T-helper 17 cell (primary cell): ENCODE measurements around the gene PAFAH1B1. TPM values are rescaled to one million over a fixed set of nuclear protein-coding genes. Genes with fewer than 3 reads are reported as not detected.
"Not testable (repeated sequence)": the region's sequence is repeated elsewhere in the genome, so short reads cannot be mapped to it uniquely, and the experiment has no call there.

Experiments
- ATAC-seq: fragments of 150-1000 bp; cut with Tn5 transposase; 2 replicates; pipeline ENCODE4 v1.10.0; 2021; ENCODE audit warnings: mild to moderate bottlenecking, moderate library complexity
- DNase-seq, 3 donors: peaks; one replicate each; pipeline versions ENCODE4 v3.0.0 to v3.0.0-alpha.2; 2020 to 2021
- H3K9me3 ChIP-seq: one replicate; pipeline ENCODE4 v1.7.0; 2013; ENCODE audit warnings: low read length, mild to moderate bottlenecking; ENCODE audit not compliant: control insufficient read depth, poor library complexity, severe bottlenecking
- H3K27ac Mint-ChIP-seq: one replicate; pipeline ENCODE4 v1.8.0; 2022; ENCODE audit warnings: mild to moderate bottlenecking, moderate library complexity, mixed read lengths
- H3K27me3 Mint-ChIP-seq: one replicate; pipeline ENCODE4 v1.8.0; 2022; ENCODE audit warnings: mixed read lengths
- H3K36me3 Mint-ChIP-seq: one replicate; pipeline ENCODE4 v1.8.0; 2022; ENCODE audit warnings: low read depth, mixed read lengths
- H3K4me1 Mint-ChIP-seq: one replicate; pipeline ENCODE4 v1.8.0; 2022; ENCODE audit warnings: mild to moderate bottlenecking, mixed read lengths
- H3K4me3 Mint-ChIP-seq: one replicate; pipeline ENCODE4 v1.8.0; 2022; ENCODE audit warnings: mild to moderate bottlenecking, moderate library complexity, mixed read lengths
- total RNA-seq, 4 donors: library from RNA in 2 of 4; stranded (reverse) in 2 of 4; gene quantifications; one replicate each; pipeline ENCODE4 v1.2.3 and lab custom pipeline; 2022 to 2026

PAFAH1B1 gene
- total RNA-seq, 2 donors from 2014 or later, result 149 to 165 TPM

GRCh38 chr17:2634361-2634960 lies 41.0 kb downstream of the PAFAH1B1 start:
- no peak for ATAC-seq
- Mint-ChIP-seq H3K4me3 (no peak overlapping the region), H3K36me3 (peaks cover 2% of the 10 kb centered on the region), H3K27me3 (no peaks in the 10 kb centered on the region), H3K27ac (peak overlapping the region; percentile 86), H3K4me1 (peaks cover 52% of the 10 kb centered on the region)
- no peak for DNase-seq
- H3K9me3 ChIP-seq, result no peaks in the 10 kb centered on the region

GRCh38 chr17:2635241-2635640 lies 41.8 kb downstream of the PAFAH1B1 start:
- H3K4me1 Mint-ChIP-seq, result peaks cover 45% of the 10 kb centered on the region
- H3K27ac Mint-ChIP-seq, result peak overlapping the region; percentile 39
- H3K36me3 Mint-ChIP-seq, result peaks cover 2% of the 10 kb centered on the region
- H3K4me3 Mint-ChIP-seq, result no peak overlapping the region
- no peak for ATAC-seq
- no peak for DNase-seq
- H3K9me3 ChIP-seq, result no peaks in the 10 kb centered on the region
- no peaks in the 10 kb centered on the region for H3K27me3 Mint-ChIP-seq

DNA sequence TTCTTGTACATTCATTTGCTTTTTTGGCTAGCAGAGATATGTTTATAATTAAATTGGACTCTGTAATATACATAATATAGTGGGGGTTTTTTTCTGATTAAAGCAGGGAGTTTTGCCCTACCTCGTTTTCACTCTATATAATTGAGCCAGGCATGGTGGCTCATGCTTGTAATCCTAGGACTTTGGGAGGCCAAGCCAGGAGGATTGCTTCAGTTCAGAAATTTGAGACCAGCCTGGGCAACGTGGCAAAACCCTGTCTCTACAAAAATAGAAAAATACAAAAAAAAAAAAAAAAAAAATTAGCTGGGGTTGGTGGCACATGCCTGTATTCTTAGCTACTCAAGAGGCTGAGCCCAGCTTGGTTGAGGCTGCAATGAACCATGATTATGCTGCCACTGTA lies 42.2 kb downstream of the PAFAH1B1 start:
- H3K9me3 ChIP-seq, result no peaks in the 10 kb centered on the region
- no peaks in the 10 kb centered on the region for H3K27me3 Mint-ChIP-seq
- H3K27ac Mint-ChIP-seq, result no peak overlapping the region
- no peaks in the 10 kb centered on the region for H3K36me3 Mint-ChIP-seq
- ATAC-seq (no peak), DNase-seq (no peak)
- no peak overlapping the region for H3K4me3 Mint-ChIP-seq
- H3K4me1 Mint-ChIP-seq, result peaks cover 43% of the 10 kb centered on the region

DNA sequence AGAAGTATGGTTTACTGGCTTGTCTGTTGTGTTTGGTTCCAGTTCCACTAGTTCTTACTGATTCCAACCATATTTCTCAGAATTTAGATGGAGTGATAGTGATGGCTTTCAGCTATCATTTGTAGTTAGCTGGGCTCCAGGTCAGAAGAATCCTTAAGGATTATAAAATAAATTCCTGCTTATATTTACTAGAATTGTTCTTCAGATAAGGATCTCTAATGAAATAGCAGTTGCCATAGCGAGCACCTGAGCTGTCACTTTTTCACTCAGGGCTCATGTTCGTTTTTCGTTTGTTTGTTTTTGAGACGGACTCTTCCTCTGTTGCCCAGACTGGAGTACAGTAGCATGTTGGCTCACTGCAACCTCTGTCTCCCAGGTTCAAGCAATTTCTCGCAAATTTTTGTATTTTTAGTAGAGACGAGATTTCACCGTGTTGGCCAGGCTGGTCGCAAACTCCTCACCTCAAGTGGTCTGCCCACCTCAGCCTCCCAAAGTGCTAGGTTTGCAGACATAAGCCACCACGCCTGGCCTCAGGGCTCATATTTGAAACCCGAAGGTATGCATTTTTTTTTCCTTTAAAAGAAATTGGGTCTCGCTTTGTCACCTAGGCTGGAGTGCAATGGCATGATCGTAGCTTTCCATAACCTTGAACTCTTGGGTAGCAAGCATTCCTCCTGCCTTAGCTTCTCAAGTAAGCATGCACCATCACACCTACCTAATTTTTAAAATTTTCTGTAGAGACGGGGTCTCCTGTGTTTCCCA lies 42.9 kb downstream of the PAFAH1B1 start:
- no peaks in the 10 kb centered on the region for H3K36me3 Mint-ChIP-seq
- ATAC-seq (no peak), DNase-seq (no peak)
- H3K27me3 Mint-ChIP-seq, result no peaks in the 10 kb centered on the region
- H3K4me3 Mint-ChIP-seq, result no peak overlapping the region
- H3K4me1 Mint-ChIP-seq, result peaks cover 41% of the 10 kb centered on the region
- peak overlapping the region; percentile 67 for H3K27ac Mint-ChIP-seq
- no peaks in the 10 kb centered on the region for H3K9me3 ChIP-seq

DNA sequence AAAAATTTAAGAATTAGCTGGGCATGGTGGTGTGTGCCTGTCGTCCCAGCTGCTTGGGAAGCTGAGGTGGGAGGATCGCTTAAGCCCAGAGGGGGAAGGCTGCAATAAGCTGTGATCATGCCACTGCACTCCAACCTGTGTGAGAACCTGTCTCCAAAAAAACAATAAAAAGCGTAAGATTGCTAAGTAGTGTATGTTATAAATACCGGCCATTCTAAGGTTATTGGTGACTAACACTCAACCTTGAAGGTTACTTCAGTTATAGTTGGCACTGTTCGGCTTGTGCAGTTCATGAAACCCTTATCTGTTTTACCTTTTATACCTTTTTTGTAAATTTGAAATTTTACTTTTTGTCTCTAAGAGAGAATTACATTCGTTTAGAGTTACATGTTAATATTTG lies 44.0 kb downstream of the PAFAH1B1 start:
- no peaks in the 10 kb centered on the region for H3K27me3 Mint-ChIP-seq
- H3K4me1 Mint-ChIP-seq, result peaks cover 33% of the 10 kb centered on the region
- no peak overlapping the region for H3K4me3 Mint-ChIP-seq
- peak overlapping the region; percentile 67 for H3K27ac Mint-ChIP-seq
- ATAC-seq (no peak), DNase-seq (no peak)
- no peaks in the 10 kb centered on the region for H3K36me3 Mint-ChIP-seq
- H3K9me3 ChIP-seq, result no peaks in the 10 kb centered on the region

DNA sequence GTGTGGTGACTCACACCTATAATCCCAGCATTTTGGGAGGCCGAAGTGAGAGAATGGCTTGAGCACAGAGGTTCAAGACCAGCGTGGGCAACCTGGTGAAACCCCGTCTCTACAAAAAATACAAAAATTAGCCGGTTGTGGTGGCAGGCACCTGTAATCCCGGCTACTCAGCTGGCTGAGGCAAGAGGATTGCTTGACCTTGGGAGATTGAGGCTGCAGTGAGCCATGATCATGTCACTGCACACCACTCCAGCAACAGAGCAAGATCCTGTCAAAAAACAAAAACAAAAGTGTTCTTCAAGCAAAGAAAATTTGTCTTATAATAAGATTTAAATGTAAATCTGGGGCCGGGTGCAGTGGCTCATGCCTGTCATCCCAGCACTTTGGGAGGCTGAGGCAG lies 51.5 kb downstream of the PAFAH1B1 start:
- H3K36me3 Mint-ChIP-seq, result peaks cover 2% of the 10 kb centered on the region

DNA sequence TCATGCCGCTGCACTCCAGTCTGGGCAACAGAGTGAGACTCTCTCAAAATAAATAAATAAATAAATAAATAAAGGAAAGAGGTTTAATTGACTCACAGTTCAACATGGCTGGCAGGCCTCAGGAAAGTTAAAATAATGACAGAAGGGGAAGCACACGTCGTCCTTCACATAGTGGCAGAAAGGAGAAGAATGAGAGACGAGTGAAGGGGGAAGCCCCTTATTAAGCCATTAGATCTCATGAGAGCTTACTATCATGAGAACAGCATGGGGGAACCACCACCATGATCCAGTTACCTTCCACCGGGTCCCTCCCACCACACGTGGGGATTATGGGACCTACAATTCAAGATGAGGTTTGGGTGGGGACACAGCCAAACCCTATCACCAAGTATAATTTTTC lies 54.5 kb downstream of the PAFAH1B1 start:
- Mint-ChIP-seq H3K27me3 (no peaks in the 10 kb centered on the region), H3K27ac (peak overlapping the region; percentile 69)
- ATAC-seq, result peak; percentile 18

More for the DNA sequence above, 51.5 kb downstream of the PAFAH1B1 start:
- no peak overlapping the region for H3K4me3 Mint-ChIP-seq
- ATAC-seq (no peak), DNase-seq (no peak)
- H3K27me3 Mint-ChIP-seq, result no peaks in the 10 kb centered on the region
- H3K4me1 Mint-ChIP-seq, result peaks cover 22% of the 10 kb centered on the region
- no peaks in the 10 kb centered on the region for H3K9me3 ChIP-seq
- no peak overlapping the region for H3K27ac Mint-ChIP-seq

DNA sequence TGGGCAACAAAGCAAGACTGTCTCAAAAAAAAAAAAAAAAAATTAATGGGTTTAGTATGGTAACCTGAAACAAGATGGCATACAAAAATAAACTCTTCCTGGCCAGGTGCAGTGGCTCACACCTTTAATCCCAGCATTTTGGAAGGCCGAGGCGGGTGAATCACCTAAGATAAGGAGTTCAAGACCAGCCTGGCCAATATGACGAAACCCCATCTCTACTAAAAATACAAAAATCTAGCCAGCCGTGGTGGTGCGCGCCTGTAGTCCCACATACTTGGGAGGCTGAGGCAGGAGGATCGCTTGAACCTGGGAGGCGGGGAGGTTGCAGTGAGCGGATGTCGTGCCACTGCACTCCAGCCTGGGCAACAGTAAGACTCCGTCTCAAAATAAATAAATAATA lies 55.7 kb downstream of the PAFAH1B1 start:
- Mint-ChIP-seq H3K27ac (peak overlapping the region; percentile 69), H3K4me3 (no peak overlapping the region), H3K36me3 (peaks cover 7% of the 10 kb centered on the region), H3K27me3 (no peaks in the 10 kb centered on the region), H3K4me1 (peaks cover 6% of the 10 kb centered on the region)
- no peak for ATAC-seq
- no peak for DNase-seq
- H3K9me3 ChIP-seq, result no peaks in the 10 kb centered on the region

More for the DNA sequence above, 54.5 kb downstream of the PAFAH1B1 start:
- peaks cover 10% of the 10 kb centered on the region for H3K4me1 Mint-ChIP-seq
- no peaks in the 10 kb centered on the region for H3K9me3 ChIP-seq
- H3K36me3 Mint-ChIP-seq, result peaks cover 7% of the 10 kb centered on the region
- H3K4me3 Mint-ChIP-seq, result no peak overlapping the region
- no peak for DNase-seq

- H3K4me1 Mint-ChIP-seq, result peaks cover 14% of the 10 kb centered on the region
- H3K27ac Mint-ChIP-seq, H3K36me3 Mint-ChIP-seq, H3K9me3 ChIP-seq, ATAC-seq, DNase-seq, H3K27me3 Mint-ChIP-seq, H3K4me3 Mint-ChIP-seq: not testable (repeated sequence)
Measured at GRCh38 chr17:2652911-2653310, 59.5 kb downstream of the PAFAH1B1 start.

DNA sequence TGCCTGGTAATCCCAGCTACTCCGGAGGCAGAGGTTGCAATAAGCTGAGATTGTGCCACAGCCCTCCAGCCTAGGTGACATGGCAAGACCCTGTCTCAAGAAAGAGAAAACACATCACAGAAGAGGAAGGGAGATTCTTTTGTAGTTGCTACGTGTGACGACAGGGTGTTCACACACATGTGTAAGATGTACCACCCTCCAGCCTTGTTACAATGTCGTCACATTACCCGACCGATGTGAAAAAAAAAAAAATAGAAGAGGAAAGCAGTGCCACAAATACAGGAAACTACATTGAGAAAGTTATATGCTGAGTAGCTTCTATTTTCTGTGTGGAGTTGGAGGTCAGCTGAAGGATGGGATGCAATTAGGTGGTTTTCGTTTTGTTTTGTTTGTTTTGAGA lies 62.1 kb downstream of the PAFAH1B1 start:
- DNase-seq (no peak), ATAC-seq (no peak)
- Mint-ChIP-seq H3K4me1 (peaks cover 18% of the 10 kb centered on the region), H3K36me3 (peaks cover 7% of the 10 kb centered on the region), H3K27me3 (no peaks in the 10 kb centered on the region), H3K4me3 (no peak overlapping the region), H3K27ac (peak overlapping the region; percentile 72)
- peaks cover 2% of the 10 kb centered on the region for H3K9me3 ChIP-seq

- Mint-ChIP-seq H3K4me1 (peaks cover 25% of the 10 kb centered on the region), H3K27me3 (no peaks in the 10 kb centered on the region)
Measured at GRCh38 chr17:2656283-2656682, 62.8 kb downstream of the PAFAH1B1 start.

DNA sequence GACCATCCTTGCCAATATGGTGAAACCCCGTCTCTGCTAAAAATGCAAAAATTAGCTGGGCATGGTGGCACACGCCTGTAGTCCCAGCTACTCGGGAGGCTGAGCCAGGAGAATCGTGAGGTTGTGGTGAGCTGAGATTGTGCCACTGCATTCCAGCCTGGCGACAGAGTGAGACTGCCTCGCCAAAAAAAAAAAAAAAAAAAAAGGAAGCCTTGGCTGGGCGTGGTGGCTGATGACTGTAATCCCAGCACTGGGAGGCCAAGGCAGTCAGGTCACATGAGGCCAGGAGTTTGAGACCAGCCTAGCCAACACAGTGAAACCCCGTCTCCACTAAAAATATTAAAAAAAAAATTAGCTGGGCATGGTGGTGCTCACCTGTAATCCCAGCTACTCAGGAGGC lies 65.9 kb downstream of the PAFAH1B1 start:
- H3K9me3 ChIP-seq, H3K4me3 Mint-ChIP-seq, H3K27me3 Mint-ChIP-seq, ATAC-seq, H3K27ac Mint-ChIP-seq, DNase-seq, H3K36me3 Mint-ChIP-seq: not testable (repeated sequence)
- peaks cover 33% of the 10 kb centered on the region for H3K4me1 Mint-ChIP-seq

More at GRCh38 chr17:2656283-2656682, 62.8 kb downstream of the PAFAH1B1 start:
- H3K9me3 ChIP-seq, result peaks cover 2% of the 10 kb centered on the region
- peak overlapping the region; percentile 3 for H3K4me3 Mint-ChIP-seq
- H3K36me3 Mint-ChIP-seq, result peaks cover 5% of the 10 kb centered on the region
- DNase-seq (no peak), ATAC-seq (no peak)
- H3K27ac Mint-ChIP-seq, result no peak overlapping the region

GRCh38 chr17:2660410-2660809 lies 67.0 kb downstream of the PAFAH1B1 start:
- DNase-seq, H3K36me3 Mint-ChIP-seq, ATAC-seq, H3K27me3 Mint-ChIP-seq, H3K9me3 ChIP-seq: not testable (repeated sequence)
- Mint-ChIP-seq H3K4me3 (peak overlapping the region; percentile 45), H3K27ac (peak overlapping the region; percentile 77), H3K4me1 (peaks cover 34% of the 10 kb centered on the region)

DNA sequence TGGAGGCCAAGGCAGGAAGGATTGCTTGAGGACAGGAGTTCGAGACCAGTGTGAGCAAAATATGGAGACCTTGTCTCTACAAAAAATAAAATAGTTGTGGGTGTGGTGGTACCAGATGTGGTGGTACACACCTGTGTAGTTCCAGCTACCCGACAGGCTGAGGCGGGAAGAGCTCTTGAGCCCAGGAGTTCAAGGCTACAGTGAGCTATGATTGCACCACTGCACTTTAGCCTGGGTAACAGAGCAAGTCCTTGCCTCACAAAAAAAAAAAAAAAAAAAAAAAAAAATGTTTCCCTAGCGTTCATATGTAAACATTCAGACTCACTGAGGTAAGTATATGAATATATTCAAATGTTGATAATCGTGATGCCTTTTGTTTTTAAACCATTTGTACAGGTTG lies 78.6 kb downstream of the PAFAH1B1 start:
- H3K36me3 Mint-ChIP-seq, result peaks cover 8% of the 10 kb centered on the region
- H3K27ac Mint-ChIP-seq, result no peak overlapping the region
- ATAC-seq (no peak), DNase-seq (no peak)
- no peak overlapping the region for H3K4me3 Mint-ChIP-seq
- peaks cover 6% of the 10 kb centered on the region for H3K4me1 Mint-ChIP-seq
- no peaks in the 10 kb centered on the region for H3K9me3 ChIP-seq
- H3K27me3 Mint-ChIP-seq, result no peaks in the 10 kb centered on the region
